Kidney (tissue), 14 donors: Measurements from ENCODE around the gene CPTP. TPM values are rescaled to one million over a fixed set of nuclear protein-coding genes. Genes with fewer than 3 reads are reported as not detected.

Experiments used
- DNase-seq, 5 donors: peaks; one replicate each; pipeline ENCODE4 v3.0.0-alpha.2; 2013 to 2020
- FAIRE-seq: peaks from 2 replicates; lab custom pipeline; 2012; peaks lifted over from hg19 to GRCh38; lab: Jason Lieb, UNC
- H3K27ac ChIP-seq, 2 donors: one replicate each; pipeline ENCODE4 v1.7.0; 2013; ENCODE audit warnings: low read depth in 2 of 2, low read length in 2 of 2, inconsistent platforms in 1 of 2
- H3K27me3 ChIP-seq: one replicate; pipeline ENCODE4 v1.7.1; 2013; ENCODE audit warnings: low read length, inconsistent platforms; ENCODE audit not compliant: control insufficient read depth, insufficient read depth
- H3K36me3 ChIP-seq, 3 donors: one replicate each; pipeline versions ENCODE4 v1.7.0 to v1.7.1; 2013; ENCODE audit warnings: low read length in 3 of 3, control low read depth in 1 of 3, inconsistent platforms in 1 of 3; ENCODE audit not compliant: insufficient read depth in 3 of 3, control insufficient read depth in 2 of 3
- H3K4me1 ChIP-seq, 3 donors: one replicate each; pipeline versions ENCODE4 v1.7.0 to v1.7.1; 2013; ENCODE audit warnings: low read length in 3 of 3, inconsistent platforms in 1 of 3, low read depth in 1 of 3; ENCODE audit not compliant: control insufficient read depth in 2 of 3, insufficient read depth in 2 of 3
- H3K4me3 ChIP-seq, 3 donors: one replicate each; pipeline versions ENCODE4 v1.7.0 to v1.8.1; 2013; ENCODE audit warnings: low read length in 3 of 3, control low read depth in 1 of 3, inconsistent platforms in 1 of 3
- H3K9ac ChIP-seq, 3 donors: one replicate each; pipeline versions ENCODE4 v1.7.0 to v1.7.1; 2013; ENCODE audit warnings: low read length in 3 of 3, control low read depth in 1 of 3, inconsistent platforms in 1 of 3
- H3K9me3 ChIP-seq, 3 donors: one replicate each; pipeline versions ENCODE4 v1.7.0 to v1.7.1; 2013; ENCODE audit warnings: low read length in 3 of 3, control low read depth in 1 of 3, inconsistent platforms in 1 of 3; ENCODE audit not compliant: control insufficient read depth in 2 of 3, insufficient read depth in 1 of 3
- intact Hi-C: fragments of 100-400 bp; cut with DNase I; formaldehyde crosslinking; loops from one replicate; pipeline ENCODE4 v1.11.1; 2022
- polyA plus RNA-seq: library from polyadenylated mRNA; stranded (reverse); fragments of 350-450 nt; fragmentation: Illumina TruSeq; extraction: RNeasy Lipid Tissue Mini Kit (QIAGEN cat#74804); gene quantifications from one replicate; pipeline ENCODE4 v1.2.3, GENCODE V29; 2014; ENCODE audit warnings: low read depth, low replicate concordance; ENCODE audit not compliant: insufficient read depth
- total RNA-seq: library from RNA; stranded (reverse); fragmentation: NEBNext Ultra II Directional; extraction: Animal tissue kit (Norgen Biotek cat#: 25700); gene quantifications from one replicate; pipeline ENCODE4 v1.2.1, GENCODE V29; 2021
- TF ChIP-seq, protein P1 (sequence below): IDR thresholded peaks from 3 replicates; pipeline ENCODE4 v1.5.1; 2012; ENCODE audit warnings: mild to moderate bottlenecking, moderate library complexity, borderline replicate concordance; ENCODE audit not compliant: insufficient read depth; ENCODE audit errors: extremely low read depth
- donor health status: control.
- donor health status: control.
- donor health status: control.
- donor health status: control.
- donor health status: control.
- donor health status: DM: yes; HTN: yes; CAD: no.
- donor health status: Normal renal cell carcinoma (clear cell type).

The CPTP gene
- total and polyA plus RNA-seq, 2 donors from 2014 or later: 21.9 to 51.5 TPM

DNA sequence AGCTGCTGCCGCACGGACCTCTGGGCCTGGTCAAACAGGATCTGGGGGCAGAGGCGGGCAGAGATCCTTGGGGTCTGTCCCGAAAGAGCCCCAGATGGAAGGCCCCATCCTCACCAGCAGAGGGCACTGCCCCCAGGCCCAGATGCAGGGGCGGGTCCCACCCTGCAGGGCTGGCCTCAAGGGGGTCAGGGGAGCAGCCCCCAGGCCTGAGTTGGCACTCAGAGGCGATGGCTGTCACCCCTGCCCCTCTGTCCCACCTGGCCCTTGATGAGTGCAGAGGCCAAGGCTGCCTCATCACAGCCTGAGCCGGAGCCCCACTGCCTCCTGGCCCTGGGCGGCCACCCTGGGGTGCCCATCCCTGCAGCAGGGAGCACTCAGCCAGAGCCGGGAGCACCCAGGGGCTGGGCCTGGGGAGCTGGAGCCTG lies 22.6 kb upstream of the CPTP start:
- TF ChIP-seq, protein P1, sequence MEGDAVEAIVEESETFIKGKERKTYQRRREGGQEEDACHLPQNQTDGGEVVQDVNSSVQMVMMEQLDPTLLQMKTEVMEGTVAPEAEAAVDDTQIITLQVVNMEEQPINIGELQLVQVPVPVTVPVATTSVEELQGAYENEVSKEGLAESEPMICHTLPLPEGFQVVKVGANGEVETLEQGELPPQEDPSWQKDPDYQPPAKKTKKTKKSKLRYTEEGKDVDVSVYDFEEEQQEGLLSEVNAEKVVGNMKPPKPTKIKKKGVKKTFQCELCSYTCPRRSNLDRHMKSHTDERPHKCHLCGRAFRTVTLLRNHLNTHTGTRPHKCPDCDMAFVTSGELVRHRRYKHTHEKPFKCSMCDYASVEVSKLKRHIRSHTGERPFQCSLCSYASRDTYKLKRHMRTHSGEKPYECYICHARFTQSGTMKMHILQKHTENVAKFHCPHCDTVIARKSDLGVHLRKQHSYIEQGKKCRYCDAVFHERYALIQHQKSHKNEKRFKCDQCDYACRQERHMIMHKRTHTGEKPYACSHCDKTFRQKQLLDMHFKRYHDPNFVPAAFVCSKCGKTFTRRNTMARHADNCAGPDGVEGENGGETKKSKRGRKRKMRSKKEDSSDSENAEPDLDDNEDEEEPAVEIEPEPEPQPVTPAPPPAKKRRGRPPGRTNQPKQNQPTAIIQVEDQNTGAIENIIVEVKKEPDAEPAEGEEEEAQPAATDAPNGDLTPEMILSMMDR: no peak
- H3K4me1 ChIP-seq: peaks cover 0 to 27% (median 10%) of the 10 kb centered on the region in 3 donors
- no peaks in the 10 kb centered on the region for H3K27me3 ChIP-seq
- H3K4me3 ChIP-seq: no peak overlapping the region
- no peak for DNase-seq
- H3K9me3 ChIP-seq: no peaks in the 10 kb centered on the region
- H3K36me3 ChIP-seq: no peaks in the 10 kb centered on the region
- no peak overlapping the region for H3K27ac ChIP-seq
- intact Hi-C loops: no loop called here
- no peak for FAIRE-seq
- H3K9ac ChIP-seq: no peak overlapping the region

DNA sequence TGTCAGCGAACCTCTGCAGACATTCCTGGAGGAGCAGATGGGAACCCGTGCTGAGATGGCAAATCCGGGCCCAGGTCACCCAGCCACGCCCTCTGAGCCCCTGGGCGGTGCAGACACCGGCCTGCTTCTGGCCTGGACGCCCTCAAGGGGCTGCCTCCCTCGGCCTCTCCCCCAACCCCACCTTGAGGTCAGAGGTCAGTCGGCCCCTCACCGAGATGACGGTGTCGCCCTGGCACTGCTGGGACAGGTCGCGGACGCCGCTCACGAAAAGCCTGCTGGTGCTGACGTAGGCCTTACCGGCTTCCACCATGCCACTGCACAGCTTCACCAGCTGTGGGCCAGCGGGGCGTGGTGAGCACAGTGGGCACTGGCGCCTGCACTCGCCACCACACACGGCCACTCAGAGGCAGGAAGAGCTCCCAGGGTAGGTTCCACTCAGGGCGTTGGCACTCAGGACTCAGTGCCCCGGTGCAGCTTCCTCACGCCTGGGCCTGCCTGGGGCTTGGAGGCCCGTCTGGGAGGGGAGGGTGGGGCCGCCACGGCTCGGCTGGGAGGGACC lies 21.6 kb upstream of the CPTP start:
- Histone ChIP-seq H3K9ac (no peak overlapping the region), H3K27ac (no peak overlapping the region), H3K36me3 (no peaks in the 10 kb centered on the region), H3K4me1 (peaks cover 0 to 31% (median 12%) of the 10 kb centered on the region in 3 donors), H3K27me3 (no peaks in the 10 kb centered on the region), H3K4me3 (no peak overlapping the region), H3K9me3 (no peaks in the 10 kb centered on the region)
- DNase-seq (no peak), FAIRE-seq (no peak)
- intact Hi-C loops: no loop called here
- TF ChIP-seq, protein P1: no peak

DNA sequence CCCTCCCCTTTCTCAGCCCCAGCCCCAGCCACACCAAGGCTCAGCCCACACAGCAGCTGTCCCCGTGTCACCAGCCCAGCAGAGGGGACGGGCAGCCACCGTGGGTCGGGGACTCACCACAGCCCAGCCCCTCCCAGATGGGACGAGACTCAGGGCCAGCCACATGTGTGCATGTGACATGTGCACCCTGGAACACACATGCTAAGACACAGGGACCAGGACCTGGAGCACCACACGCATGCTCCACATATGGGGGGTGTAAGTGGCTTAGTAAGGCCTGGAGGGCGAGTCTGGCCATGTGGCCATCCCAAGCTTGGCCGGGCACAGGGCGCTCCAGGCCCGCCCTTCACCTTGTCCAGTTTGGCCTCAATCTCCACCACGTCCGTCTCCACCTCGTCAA lies 20.9 kb upstream of the CPTP start:
- Histone ChIP-seq H3K9ac (no peak overlapping the region), H3K4me3 (no peak overlapping the region), H3K36me3 (no peaks in the 10 kb centered on the region), H3K27ac (no peak overlapping the region), H3K4me1 (peaks cover 0 to 31% (median 12%) of the 10 kb centered on the region in 3 donors), H3K9me3 (no peaks in the 10 kb centered on the region), H3K27me3 (no peaks in the 10 kb centered on the region)
- TF ChIP-seq, protein P1: no peak
- intact Hi-C loops: no loop called here
- no peak for DNase-seq
- FAIRE-seq: no peak
